ENCODE measurements around the gene GGT6. TPM values are rescaled to one million over a fixed set of nuclear protein-coding genes. Genes with fewer than 3 reads are reported as not detected.

The GGT6 gene
- total RNA-seq, 1 donor from 2014 or later = not detected

GRCh38 chr17:4587195-4587594, 26.8 kb upstream of the GGT6 start:
- no peaks in the 10 kb centered on the region for H3K36me3 Mint-ChIP-seq (ENCODE audit: low read depth, unreplicated experiment)
- no peaks in the 10 kb centered on the region for H3K9me3 ChIP-seq (ENCODE audit: insufficient read depth, low read depth, low read length)
- FAIRE-seq = no peak
- no peak overlapping the region for H3K27ac ChIP-seq (ENCODE audit: low read depth, low read length)
- no peak for DNase-seq (ENCODE audit: low read depth)
- H3K4me2 ChIP-seq (ENCODE audit: low read length) = no peak overlapping the region
- peaks cover 73% of the 10 kb centered on the region for H3K27me3 Mint-ChIP-seq (ENCODE audit: low read depth, unreplicated experiment)
- peaks cover 1% of the 10 kb centered on the region for H3K4me1 Mint-ChIP-seq (ENCODE audit: low read depth, unreplicated experiment)
- no peak for TF ChIP-seq CTCF (IDR thresholded peaks at IDR 0.05; ENCODE audit: insufficient read depth, low read depth, low read length)
- no peak for TF ChIP-seq EZH2 (IDR thresholded peaks at IDR 0.05; ENCODE audit: insufficient read depth, low read length)
- no peaks in the 10 kb centered on the region for H3K79me2 ChIP-seq (ENCODE audit: insufficient read depth, low read length)
- H3K27ac Mint-ChIP-seq (ENCODE audit: unreplicated experiment) = no peak overlapping the region
- H3K36me3 ChIP-seq (ENCODE audit: insufficient read depth, low read length) = no peaks in the 10 kb centered on the region
- H3K4me3 ChIP-seq (ENCODE audit: insufficient read depth, low read depth, low read length) = no peak overlapping the region
- peaks cover 3% of the 10 kb centered on the region for H3K9me3 Mint-ChIP-seq (ENCODE audit: unreplicated experiment)
- H3K4me1 ChIP-seq (ENCODE audit: insufficient read depth, low read length) = peaks cover 2% of the 10 kb centered on the region
- H4K20me1 ChIP-seq (ENCODE audit: insufficient read depth, low read length) = no peaks in the 10 kb centered on the region
- H2AFZ ChIP-seq (ENCODE audit: low read depth, low read length) = no peak overlapping the region
- no peak overlapping the region for H3K4me3 Mint-ChIP-seq (ENCODE audit: unreplicated experiment)
- peaks cover 43% of the 10 kb centered on the region for H3K27me3 ChIP-seq (ENCODE audit: insufficient read depth, low read length)
- no peak overlapping the region for H3K9ac ChIP-seq (ENCODE audit: low read length)

GRCh38 chr17:4586043-4586442, 25.7 kb upstream of the GGT6 start:
- H3K9me3 ChIP-seq (ENCODE audit: insufficient read depth, low read depth, low read length) = no peaks in the 10 kb centered on the region
- H3K9ac ChIP-seq (ENCODE audit: low read length) = no peak overlapping the region
- no peak for DNase-seq (ENCODE audit: low read depth)
- H3K4me2 ChIP-seq (ENCODE audit: low read length) = no peak overlapping the region
- H3K4me3 Mint-ChIP-seq (ENCODE audit: unreplicated experiment) = no peak overlapping the region
- peaks cover 3% of the 10 kb centered on the region for H3K9me3 Mint-ChIP-seq (ENCODE audit: unreplicated experiment)
- FAIRE-seq = no peak
- peaks cover 76% of the 10 kb centered on the region for H3K27me3 Mint-ChIP-seq (ENCODE audit: low read depth, unreplicated experiment)
- peaks cover 43% of the 10 kb centered on the region for H3K27me3 ChIP-seq (ENCODE audit: insufficient read depth, low read length)
- no peaks in the 10 kb centered on the region for H4K20me1 ChIP-seq (ENCODE audit: insufficient read depth, low read length)
- H3K79me2 ChIP-seq (ENCODE audit: insufficient read depth, low read length) = no peaks in the 10 kb centered on the region
- H2AFZ ChIP-seq (ENCODE audit: low read depth, low read length) = no peak overlapping the region
- H3K4me3 ChIP-seq (ENCODE audit: insufficient read depth, low read depth, low read length) = no peak overlapping the region
- TF ChIP-seq CTCF (IDR thresholded peaks at IDR 0.05; ENCODE audit: insufficient read depth, low read depth, low read length) (no peak), EZH2 (IDR thresholded peaks at IDR 0.05; ENCODE audit: insufficient read depth, low read length) (no peak)
- no peak overlapping the region for H3K27ac ChIP-seq (ENCODE audit: low read depth, low read length)
- H3K27ac Mint-ChIP-seq (ENCODE audit: unreplicated experiment) = no peak overlapping the region
- no peaks in the 10 kb centered on the region for H3K36me3 ChIP-seq (ENCODE audit: insufficient read depth, low read length)
- H3K4me1 ChIP-seq (ENCODE audit: insufficient read depth, low read length) = peaks cover 2% of the 10 kb centered on the region
- peaks cover 1% of the 10 kb centered on the region for H3K4me1 Mint-ChIP-seq (ENCODE audit: low read depth, unreplicated experiment)
- no peaks in the 10 kb centered on the region for H3K36me3 Mint-ChIP-seq (ENCODE audit: low read depth, unreplicated experiment)

GRCh38 chr17:4585638-4585994, 25.2 kb upstream of the GGT6 start:
- DNase-seq (ENCODE audit: low read depth) (no peak), FAIRE-seq (no peak)
- no peak overlapping the region for H3K4me3 Mint-ChIP-seq (ENCODE audit: unreplicated experiment)
- Histone ChIP-seq H3K36me3 (ENCODE audit: insufficient read depth, low read length) (no peaks in the 10 kb centered on the region), H3K4me1 (ENCODE audit: insufficient read depth, low read length) (peaks cover 2% of the 10 kb centered on the region), H4K20me1 (ENCODE audit: insufficient read depth, low read length) (no peaks in the 10 kb centered on the region), H3K4me2 (ENCODE audit: low read length) (no peak overlapping the region), H3K27me3 (ENCODE audit: insufficient read depth, low read length) (peaks cover 43% of the 10 kb centered on the region), H3K4me3 (ENCODE audit: insufficient read depth, low read depth, low read length) (no peak overlapping the region), H3K9me3 (ENCODE audit: insufficient read depth, low read depth, low read length) (no peaks in the 10 kb centered on the region), H2AFZ (ENCODE audit: low read depth, low read length) (no peak overlapping the region), H3K79me2 (ENCODE audit: insufficient read depth, low read length) (no peaks in the 10 kb centered on the region), H3K9ac (ENCODE audit: low read length) (no peak overlapping the region), H3K27ac (ENCODE audit: low read depth, low read length) (no peak overlapping the region)
- TF ChIP-seq EZH2 (IDR thresholded peaks at IDR 0.05; ENCODE audit: insufficient read depth, low read length) (no peak), CTCF (IDR thresholded peaks at IDR 0.05; ENCODE audit: insufficient read depth, low read depth, low read length) (no peak)
- H3K36me3 Mint-ChIP-seq (ENCODE audit: low read depth, unreplicated experiment) = no peaks in the 10 kb centered on the region
- peaks cover 3% of the 10 kb centered on the region for H3K9me3 Mint-ChIP-seq (ENCODE audit: unreplicated experiment)
- H3K27ac Mint-ChIP-seq (ENCODE audit: unreplicated experiment) = no peak overlapping the region
- H3K4me1 Mint-ChIP-seq (ENCODE audit: low read depth, unreplicated experiment) = peaks cover 1% of the 10 kb centered on the region
- H3K27me3 Mint-ChIP-seq (ENCODE audit: low read depth, unreplicated experiment) = peaks cover 75% of the 10 kb centered on the region

Data from astrocyte (in vitro differentiated cells and primary cell).